Liver (tissue), 9 donors: Measurements from ENCODE around the gene BIRC5. TPM values are rescaled to one million over a fixed set of nuclear protein-coding genes. Genes with fewer than 3 reads are reported as not detected.
"Not testable (repeated sequence)": the region's sequence is repeated elsewhere in the genome, so short reads cannot be mapped to it uniquely, and the experiment has no call there.

ENCODE experiments used
- DNase-seq: peaks from one replicate; pipeline ENCODE4 v3.0.0-alpha.2; 2017; ENCODE audit warnings: low spot score
- H3K27ac ChIP-seq, 2 donors: one replicate each; pipeline ENCODE4 v1.7.0; 2013; ENCODE audit warnings: inconsistent platforms in 2 of 2, low read length in 2 of 2, control low read depth in 1 of 2, low read depth in 1 of 2, mild to moderate bottlenecking in 1 of 2
- H3K27me3 ChIP-seq, 4 donors: one replicate each; pipeline versions ENCODE4 v1.6.1 to v1.7.0; 2013; ENCODE audit warnings: low read length in 3 of 4, inconsistent platforms in 1 of 4, mild to moderate bottlenecking in 1 of 4, moderate library complexity in 1 of 4; ENCODE audit not compliant: control insufficient read depth in 4 of 4, insufficient read depth in 4 of 4
- H3K36me3 ChIP-seq, 4 donors: one replicate each; pipeline versions ENCODE4 v1.6.1 to v1.7.0; 2013; ENCODE audit warnings: low read length in 3 of 4, mild to moderate bottlenecking in 3 of 4, low read depth in 1 of 4, moderate library complexity in 1 of 4; ENCODE audit not compliant: control insufficient read depth in 4 of 4, insufficient read depth in 3 of 4
- H3K4me1 ChIP-seq, 4 donors: one replicate each; pipeline versions ENCODE4 v1.6.1 to v1.7.0; 2013; ENCODE audit warnings: low read length in 3 of 4, mild to moderate bottlenecking in 3 of 4, moderate library complexity in 1 of 4; ENCODE audit not compliant: control insufficient read depth in 4 of 4, insufficient read depth in 4 of 4
- H3K4me3 ChIP-seq, 3 donors: one replicate each; pipeline versions ENCODE4 v1.6.1 to v1.7.0; 2013; ENCODE audit warnings: low read length in 3 of 3, control low read depth in 1 of 3, low read depth in 1 of 3, mild to moderate bottlenecking in 1 of 3
- H3K9ac ChIP-seq, 2 donors: one replicate each; pipeline ENCODE4 v1.7.0; 2013; ENCODE audit warnings: low read length in 2 of 2, mild to moderate bottlenecking in 2 of 2, moderate library complexity in 2 of 2, control low read depth in 1 of 2, low read depth in 1 of 2
- H3K9me3 ChIP-seq, 4 donors: one replicate each; pipeline versions ENCODE4 v1.6.1 to v1.7.0; 2013; ENCODE audit warnings: low read length in 3 of 4; ENCODE audit not compliant: control insufficient read depth in 4 of 4
- CTCF ChIP-seq: fragments of 150-350 bp; IDR thresholded peaks from 2 replicates; pipeline ENCODE4 v1.5.1; 2017; ENCODE audit warnings: improper control_type of control experiment, low read depth, low read length; ENCODE audit not compliant: missing input control
- EGR1 ChIP-seq, 2 donors: IDR thresholded peaks; 2 replicates each; pipeline ENCODE4 v1.6.1; 2016 to 2018; ENCODE audit warnings: antibody characterized with exemption in 2 of 2, low read depth in 2 of 2
- FOXA1 ChIP-seq: IDR thresholded peaks from 2 replicates; pipeline ENCODE4 v1.6.1; 2016; ENCODE audit warnings: antibody characterized with exemption
- FOXA2 ChIP-seq: IDR thresholded peaks from 2 replicates; pipeline ENCODE4 v1.6.1; 2016; ENCODE audit warnings: antibody characterized with exemption
- GABPA ChIP-seq, 2 donors: IDR thresholded peaks in 1 of 2; conservative IDR thresholded peaks in 1 of 2; 2 replicates each; pipeline ENCODE4 v1.6.1; 2016; ENCODE audit warnings: antibody characterized with exemption in 2 of 2, mild to moderate bottlenecking in 1 of 2, moderate library complexity in 1 of 2
- HNF4A ChIP-seq, 2 donors: conservative IDR thresholded peaks; 2 replicates each; pipeline ENCODE4 v1.6.1; 2016; ENCODE audit warnings: antibody characterized with exemption in 2 of 2, mild to moderate bottlenecking in 2 of 2
- MAX ChIP-seq: IDR thresholded peaks from 2 replicates; pipeline ENCODE4 v1.6.1; 2016; ENCODE audit warnings: antibody characterized with exemption
- NR2F2 ChIP-seq: IDR thresholded peaks from 2 replicates; pipeline ENCODE4 v1.6.1; 2016; ENCODE audit warnings: antibody characterized with exemption
- RAD21 ChIP-seq, 2 donors: IDR thresholded peaks; 2 replicates each; pipeline ENCODE4 v1.6.1; 2016; ENCODE audit warnings: antibody characterized with exemption in 2 of 2, mild to moderate bottlenecking in 2 of 2
- REST ChIP-seq: IDR thresholded peaks from 2 replicates; pipeline ENCODE4 v1.6.1; 2016; ENCODE audit warnings: antibody characterized with exemption, mild to moderate bottlenecking
- RXRA ChIP-seq, 2 donors: IDR thresholded peaks; 2 replicates each; pipeline ENCODE4 v1.6.1; 2017 to 2018; ENCODE audit warnings: antibody characterized with exemption in 2 of 2, mild to moderate bottlenecking in 1 of 2
- SP1 ChIP-seq: IDR thresholded peaks from 2 replicates; pipeline ENCODE4 v1.6.1; 2018; ENCODE audit warnings: antibody characterized with exemption, mild to moderate bottlenecking
- YY1 ChIP-seq: IDR thresholded peaks from 2 replicates; pipeline ENCODE4 v1.6.1; 2016; ENCODE audit warnings: antibody characterized with exemption, mild to moderate bottlenecking
- ZBTB33 ChIP-seq: IDR thresholded peaks from 2 replicates; pipeline ENCODE4 v1.6.1; 2016; ENCODE audit warnings: antibody characterized with exemption
- WGBS: extraction: QIAGEN DNeasy Blood & Tissue Kit; methylation state at CpG from one replicate; pipeline ENCODE4 v1.1.7; 2013; 5-methylcytosine and 5-hydroxymethylcytosine counted together
- polyA plus RNA-seq, 2 donors: library from polyadenylated mRNA; stranded (reverse) in 1 of 2; unstranded in 1 of 2; fragments of 200-250 nt in 1 of 2; fragments of >200 nt in 1 of 2; fragmentation: Nextera tagmentation in 1 of 2; extraction: Ambion mirVana in 1 of 2; gene quantifications; one replicate each; pipeline versions ENCODE4 v1.2.1 to v1.2.3, GENCODE V29; 2013 to 2015
- total RNA-seq, 2 donors: library from RNA; depleted of rRNA; stranded (reverse); fragments of >200 nt; gene quantifications; one replicate each; pipeline ENCODE4 v1.2.3, GENCODE V29; 2014
- donor health status: healthy.
- donor health status: healthy.
- donor health status: healthy.
- donor health status: healthy.
- donor health status: healthy.

Gene BIRC5
- total and polyA plus RNA-seq, 4 donors = 0.42 to 73.2 (median 3.1) TPM

GRCh38 chr17:78234261-78234865 lies 20.3 kb downstream of the BIRC5 start:
- TF ChIP-seq RXRA (IDR thresholded peaks at IDR 0.05) (no peak), REST (no peak), GABPA (IDR thresholded peaks at IDR 0.05 in 1 of 2, conservative IDR thresholded peaks at IDR 0.05 in 1 of 2) (no peak), FOXA2 (no peak), HNF4A (conservative IDR thresholded peaks at IDR 0.05) (no peak), NR2F2 (no peak), FOXA1 (no peak), ZBTB33 (no peak), SP1 (no peak)
- WGBS = 85% methylated on average over 17 of the region's 17 CpGs
- H3K4me3 ChIP-seq = no peak overlapping the region
- H3K9me3 ChIP-seq = no peaks in the 10 kb centered on the region
- no peaks in the 10 kb centered on the region for H3K36me3 ChIP-seq
- no peaks in the 10 kb centered on the region for H3K4me1 ChIP-seq
- peaks cover 0 to 5% (median 4%) of the 10 kb centered on the region in 4 donors for H3K27me3 ChIP-seq
- no peak overlapping the region for H3K9ac ChIP-seq
- DNase-seq = no peak
- no peak overlapping the region for H3K27ac ChIP-seq

DNA sequence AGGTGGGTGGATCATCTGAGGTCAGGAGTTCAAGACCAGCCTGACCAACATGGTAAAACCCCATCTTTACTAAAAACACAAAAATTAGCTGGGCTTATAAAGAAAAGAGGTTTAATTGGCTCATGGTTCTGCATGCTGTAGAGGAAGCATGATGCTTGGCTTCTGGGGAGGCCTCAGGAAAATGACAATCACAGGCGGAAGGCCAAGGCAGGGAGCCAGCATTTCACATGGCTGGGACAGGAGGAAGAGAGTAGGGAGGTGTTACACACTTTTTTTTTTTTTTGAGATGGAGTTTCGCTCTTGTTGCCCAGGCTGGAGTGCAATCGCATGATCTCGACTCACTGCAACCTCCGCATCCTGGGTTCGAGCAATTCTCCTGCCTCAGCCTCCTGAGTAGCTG lies 21.0 kb downstream of the BIRC5 start:
- H3K27me3 ChIP-seq, H3K27ac ChIP-seq, H3K9ac ChIP-seq, H3K36me3 ChIP-seq, DNase-seq, H3K4me3 ChIP-seq, H3K4me1 ChIP-seq, H3K9me3 ChIP-seq: not testable (repeated sequence)
- WGBS = 83% methylated on average over 6 of the region's 6 CpGs

GRCh38 chr17:78235885-78236284 lies 21.8 kb downstream of the BIRC5 start:
- no peak overlapping the region for H3K9ac ChIP-seq
- no peak overlapping the region for H3K4me3 ChIP-seq
- no peak overlapping the region for H3K27ac ChIP-seq
- H3K27me3 ChIP-seq = peaks cover 0 to 3% (median 3%) of the 10 kb centered on the region in 4 donors
- no peaks in the 10 kb centered on the region for H3K4me1 ChIP-seq
- 80% methylated on average over 8 of the region's 8 CpGs for WGBS
- no peaks in the 10 kb centered on the region for H3K9me3 ChIP-seq
- no peaks in the 10 kb centered on the region for H3K36me3 ChIP-seq
- DNase-seq = no peak
- TF ChIP-seq FOXA1 (no peak), HNF4A (conservative IDR thresholded peaks at IDR 0.05) (no peak), GABPA (IDR thresholded peaks at IDR 0.05 in 1 of 2, conservative IDR thresholded peaks at IDR 0.05 in 1 of 2) (no peak), NR2F2 (no peak), CTCF (no peak), MAX (no peak), EGR1 (IDR thresholded peaks at IDR 0.05; ENCODE audit: low read depth in 2 of 2) (no peak), SP1 (no peak), RAD21 (IDR thresholded peaks at IDR 0.05) (no peak), YY1 (no peak), REST (no peak)
